GM21825 (cell line): ENCODE results near the gene METTL25B.

ENCODE experiments used
- ATAC-seq: cut with Tn5 transposase; IDR thresholded peaks from one replicate; pipeline ENCODE4 v1.9.1; 2021; ENCODE audit warnings: mild to moderate bottlenecking, moderate library complexity; ENCODE audit not compliant: unreplicated experiment

The METTL25B gene

DNA sequence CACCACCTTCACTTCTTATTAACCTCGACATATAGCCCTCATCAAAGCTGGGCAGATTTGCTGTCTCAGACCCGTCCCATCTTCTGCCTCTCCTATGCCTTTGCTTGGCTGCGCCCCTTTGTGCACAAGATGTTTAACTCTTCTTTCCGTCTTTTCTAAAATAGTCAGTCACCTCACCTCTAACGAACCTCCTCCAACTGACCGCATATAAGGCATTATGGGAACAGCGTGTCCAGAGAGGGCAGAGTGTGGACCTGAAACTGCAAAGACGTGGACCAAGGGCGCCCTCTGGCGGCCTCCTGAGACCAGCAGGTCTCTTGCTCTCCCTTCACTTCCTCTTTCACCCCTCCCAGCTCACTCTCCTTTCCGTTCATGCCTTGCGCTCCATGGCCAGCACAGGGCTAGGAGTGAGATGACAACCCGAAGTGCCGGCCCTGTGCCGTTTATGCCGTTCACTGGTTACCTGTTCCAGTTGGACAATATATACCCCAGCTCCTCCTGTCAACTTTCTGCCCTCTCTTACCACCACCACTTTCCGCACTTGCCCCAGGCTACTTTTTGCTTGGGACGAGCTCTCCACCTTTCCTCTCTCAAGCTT lies 2.5 kb upstream of the METTL25B start:
- ATAC-seq, result peak; percentile 34

DNA sequence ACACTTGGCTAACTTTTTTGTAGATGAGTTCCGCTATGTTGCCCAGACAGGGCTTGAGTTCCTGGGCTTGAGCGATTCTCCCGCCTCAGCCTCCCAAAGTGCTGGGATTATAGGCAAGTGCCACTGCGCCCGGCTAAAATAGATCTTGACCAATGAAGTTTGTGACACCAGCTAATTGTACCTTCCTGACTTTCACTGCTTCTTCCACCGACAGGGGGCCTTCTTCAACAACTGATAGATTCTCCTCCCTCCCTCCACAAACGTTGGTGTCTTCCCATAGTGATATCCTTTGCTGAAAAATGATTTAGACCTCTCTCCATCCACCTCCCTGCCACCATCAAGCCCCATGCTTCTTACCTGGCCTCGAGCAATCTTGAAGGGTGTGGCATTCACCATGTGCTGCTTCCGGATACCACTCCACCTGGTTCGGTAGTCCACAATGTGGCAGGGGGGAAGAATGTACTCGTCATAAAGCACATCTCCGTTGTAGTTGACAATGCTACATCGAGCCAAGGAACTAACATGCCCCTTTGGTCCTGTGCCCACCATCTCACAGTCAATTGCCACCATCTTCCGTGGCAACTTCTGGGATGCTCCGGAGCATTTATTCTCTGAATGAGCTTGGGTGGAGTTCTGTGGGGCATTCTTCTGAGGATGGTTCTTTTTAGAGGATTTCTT lies 1.6 kb upstream of the METTL25B start:
- no peak for ATAC-seq

- ATAC-seq, result no peak
Measured at GRCh38 chr1:156727492-156727891, 777 bp upstream of the METTL25B start.

GRCh38 chr1:156728599-156729462 lies 562 bp downstream of the METTL25B start, which contains the start of gene ISG20L2:
Gene ISG20L2 (minus strand): TSS chr1:156728766. CDS start chr1:156727652, 1,114 bp downstream.
- peak; percentile 80 for ATAC-seq

DNA sequence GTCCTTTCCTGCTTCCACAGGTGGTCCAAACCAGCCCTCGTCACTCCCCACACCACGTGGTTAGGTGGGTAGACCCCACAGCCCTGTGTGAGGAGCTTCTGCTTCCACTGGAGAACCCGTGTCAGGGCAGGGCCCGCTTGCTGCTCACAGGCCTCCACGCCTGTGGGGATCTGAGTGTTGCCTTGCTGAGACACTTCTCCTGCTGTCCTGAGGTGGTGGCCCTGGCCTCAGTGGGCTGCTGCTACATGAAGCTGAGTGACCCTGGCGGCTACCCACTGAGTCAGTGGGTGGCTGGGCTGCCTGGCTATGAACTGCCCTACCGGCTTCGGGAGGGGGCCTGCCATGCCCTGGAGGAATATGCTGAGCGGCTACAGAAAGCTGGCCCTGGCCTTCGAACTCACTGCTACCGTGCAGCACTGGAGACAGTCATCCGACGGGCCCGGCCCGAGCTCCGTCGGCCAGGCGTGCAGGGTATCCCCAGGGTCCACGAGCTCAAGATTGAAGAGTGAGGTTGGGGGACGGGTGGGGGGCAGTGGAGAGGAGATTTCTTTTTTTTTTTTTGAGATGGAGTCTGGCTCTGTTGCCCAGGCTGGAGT lies 5.8 kb downstream of the METTL25B start:
- ATAC-seq, result no peak

DNA sequence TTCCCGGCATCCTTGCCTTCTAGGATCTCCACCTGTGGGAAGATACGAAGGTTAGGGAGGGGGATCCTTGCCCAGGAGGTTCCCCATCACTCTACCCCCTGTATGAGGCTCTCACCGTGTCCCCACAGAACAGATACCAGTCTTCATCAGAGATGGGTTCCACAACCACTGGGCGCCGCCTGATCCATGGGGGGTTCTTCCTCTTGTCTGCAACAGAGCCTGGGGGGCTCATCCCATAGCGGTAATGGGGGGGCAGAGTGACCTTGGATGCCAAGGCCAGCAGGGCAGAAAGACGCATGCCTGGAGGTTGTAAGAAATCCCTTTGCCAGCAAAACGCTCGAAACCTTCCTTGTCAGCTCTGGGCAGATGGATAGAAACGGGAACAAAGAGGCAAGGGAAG lies 10.1 kb downstream of the METTL25B start:
- ATAC-seq, result no peak

- ATAC-seq, result no peak
Measured at GRCh38 chr1:156738916-156739315, 10.6 kb downstream of the METTL25B start.

GRCh38 chr1:156740237-156740740 lies 12.0 kb downstream of the METTL25B start:
- peak; percentile 2 for ATAC-seq

- peak; percentile 76 for ATAC-seq
Measured at GRCh38 chr1:156740741-156741480, 12.6 kb downstream of the METTL25B start, which contains the start of gene MRPL24. Gene MRPL24 (minus strand): TSS chr1:156741088. CDS start chr1:156738704, 2,384 bp downstream.

- no peak for ATAC-seq
Measured at GRCh38 chr1:156741481-156741983, 13.3 kb downstream of the METTL25B start.

DNA sequence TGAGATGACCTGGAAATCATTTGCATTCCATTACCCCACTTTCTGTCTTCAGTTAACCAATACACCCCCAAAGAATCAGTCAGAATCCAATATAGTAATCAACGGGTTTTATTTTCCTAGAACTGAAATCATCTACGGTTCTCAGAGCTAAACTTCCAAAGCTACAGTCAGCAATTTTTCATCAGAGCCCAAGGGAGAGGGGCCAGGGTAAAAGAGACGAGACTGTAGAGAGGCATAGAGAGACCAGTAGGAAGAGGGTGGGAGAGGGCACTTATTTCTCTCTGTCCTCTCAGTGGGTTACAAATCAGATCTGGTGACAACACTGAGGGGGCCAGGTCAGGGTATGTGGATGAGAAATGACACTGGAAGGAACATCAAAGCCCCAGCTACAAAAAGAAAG lies 13.7 kb downstream of the METTL25B start:
- no peak for ATAC-seq

GRCh38 chr1:156742801-156743200 lies 14.5 kb downstream of the METTL25B start:
- no peak for ATAC-seq

DNA sequence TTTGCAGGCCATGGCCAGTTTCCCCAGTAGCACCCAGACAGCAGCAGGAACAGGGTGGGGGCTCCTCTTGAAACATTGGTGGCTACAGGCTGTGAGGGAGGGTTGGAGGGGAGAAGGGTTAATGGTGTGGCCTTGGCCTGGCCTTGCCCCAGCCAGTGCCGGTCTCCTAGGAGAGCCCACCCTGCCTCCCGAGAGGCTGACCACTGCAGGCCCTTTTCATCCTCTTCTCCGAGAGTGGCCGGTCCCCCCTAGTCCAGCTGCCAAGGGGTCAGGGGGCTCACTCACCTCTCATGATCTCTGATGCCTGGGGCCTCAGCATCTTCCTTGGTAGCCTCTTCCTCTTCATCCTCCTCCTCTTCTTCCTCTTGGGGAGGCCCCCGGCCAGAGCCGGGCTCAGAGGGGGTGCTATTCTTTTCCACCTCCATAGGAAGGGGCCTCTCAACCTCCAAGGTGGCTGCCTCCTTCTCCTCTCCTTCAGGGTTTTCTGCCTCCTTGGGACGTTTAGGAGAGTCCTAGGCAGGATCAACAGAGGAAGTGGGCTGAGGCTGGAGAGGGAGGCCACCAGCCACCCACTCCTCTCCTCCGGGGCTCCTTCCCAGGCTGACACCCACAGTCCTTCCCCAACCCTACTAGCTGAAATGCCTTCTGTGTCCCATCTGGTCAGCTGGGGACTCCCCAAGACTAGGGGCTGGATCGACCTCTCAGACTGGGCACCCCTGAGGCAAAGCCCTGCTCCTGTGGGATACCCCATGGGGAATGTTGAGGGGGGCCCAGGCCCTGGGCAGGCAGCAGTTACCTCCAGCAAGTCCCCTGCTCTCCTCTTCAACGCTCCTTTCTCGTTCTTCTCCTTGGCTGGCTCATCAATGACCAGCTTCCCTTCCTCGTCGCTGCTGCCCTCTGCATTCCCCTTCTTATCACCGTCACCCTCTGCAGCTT lies 15.4 kb downstream of the METTL25B start:
- no peak for ATAC-seq

GRCh38 chr1:156744344-156744743 lies 16.1 kb downstream of the METTL25B start:
- ATAC-seq, result no peak

GRCh38 chr1:156744786-156745419 lies 16.6 kb downstream of the METTL25B start:
- no peak for ATAC-seq

DNA sequence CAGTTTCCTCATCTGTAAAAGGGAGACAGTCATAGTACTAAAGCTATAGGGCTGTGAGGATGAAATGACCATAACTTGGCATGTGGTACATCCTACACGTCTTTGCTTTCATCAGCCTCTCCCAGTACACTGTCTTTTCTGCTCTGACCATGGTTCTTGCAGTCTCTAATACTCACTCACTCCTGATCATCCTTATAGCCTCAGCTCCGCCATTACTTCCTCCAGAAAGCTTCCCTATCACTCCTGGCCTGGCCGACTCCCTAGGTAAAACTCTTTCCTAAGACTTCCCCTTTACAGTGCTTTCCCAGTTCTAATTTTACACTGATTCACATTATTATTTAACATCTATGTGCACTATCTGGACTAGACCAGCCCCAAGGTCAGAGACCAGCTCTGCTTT lies 17.6 kb downstream of the METTL25B start:
- ATAC-seq, result no peak

- ATAC-seq, result no peak
Measured at GRCh38 chr1:156746406-156746727, 18.1 kb downstream of the METTL25B start.

GRCh38 chr1:156746728-156747631 lies 18.7 kb downstream of the METTL25B start:
- no peak for ATAC-seq
